Left ventricle myocardium superior (tissue), 1 donor: ENCODE data around the gene ZBTB38. TPM values are rescaled to one million over a fixed set of nuclear protein-coding genes. Genes with fewer than 3 reads are reported as not detected.

Source experiments
- ATAC-seq: fragments of 200-7000 bp; cut with Tn5 transposase; one replicate; pipeline ENCODE4 v1.9.1; 2020; ENCODE audit warnings: mild to moderate bottlenecking, moderate library complexity
- DNase-seq: peaks from one replicate; pipeline ENCODE4 v3.0.0-alpha.2; 2020
- intact Hi-C: fragments of 100-400 bp; cut with micrococcal nuclease; formaldehyde crosslinking; loops from one replicate; pipeline ENCODE4 v1.11.0; 2022
- total RNA-seq: library from RNA; stranded (reverse); fragmentation: NEBNext Ultra II Directional; extraction: Animal tissue kit (Norgen Biotek cat#: 25700); gene quantifications from one replicate; pipeline ENCODE4 v1.2.1, GENCODE V29; 2021
- donor health status: DM: no; HTN: yes; CAD: no; lungs with severe emphysema.

Gene ZBTB38
- total RNA-seq, 1 donor from 2014 or later: 105 TPM

DNA sequence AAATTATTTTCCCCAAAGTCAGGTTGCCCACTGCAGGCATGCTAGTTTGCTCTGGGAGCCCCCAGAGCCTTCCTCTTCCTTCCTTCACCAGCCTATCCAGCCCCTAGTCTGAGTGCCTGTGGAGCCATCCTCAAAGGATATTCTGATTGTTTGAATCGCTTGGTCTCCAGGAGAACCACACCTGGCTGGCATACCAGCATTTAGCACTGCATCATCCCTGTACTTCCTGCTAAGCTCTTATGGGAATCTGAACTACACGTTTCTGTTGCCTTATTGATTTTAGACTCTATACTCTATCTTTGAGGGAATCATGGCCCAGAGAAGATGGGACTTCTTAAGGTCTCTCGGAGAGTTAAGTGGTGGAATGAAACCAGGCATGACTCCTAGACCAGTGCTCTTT lies 26.3 kb downstream of the ZBTB38 start:
- DNase-seq: no peak
- no peak for ATAC-seq
- intact Hi-C loops: no loop called here

- intact Hi-C loops: no loop called here
- no peak for DNase-seq
- no peak for ATAC-seq
These were observed 26.8 kb downstream of the ZBTB38 start for GRCh38 chr3:141395005-141395589.

DNA sequence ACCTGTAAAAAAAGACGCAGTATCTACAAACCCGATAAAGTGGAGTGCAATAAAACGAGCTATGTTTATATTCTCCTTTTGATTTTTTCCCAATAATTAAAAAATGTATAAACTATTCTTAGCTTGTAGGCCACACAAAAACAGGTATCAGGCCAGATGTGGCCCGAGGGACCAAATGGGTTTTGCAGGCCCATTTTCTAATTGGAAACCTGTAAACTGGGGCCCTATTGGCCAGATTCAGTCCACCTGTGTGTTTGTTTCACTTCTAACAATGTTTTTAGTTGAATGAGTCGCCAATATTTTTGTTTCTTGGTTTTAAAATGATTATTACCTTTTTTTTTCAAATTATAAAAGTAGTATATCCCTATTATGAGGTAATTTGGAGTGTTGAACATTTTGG lies 29.7 kb downstream of the ZBTB38 start:
- intact Hi-C loops: no loop called here
- ATAC-seq: no peak

DNA sequence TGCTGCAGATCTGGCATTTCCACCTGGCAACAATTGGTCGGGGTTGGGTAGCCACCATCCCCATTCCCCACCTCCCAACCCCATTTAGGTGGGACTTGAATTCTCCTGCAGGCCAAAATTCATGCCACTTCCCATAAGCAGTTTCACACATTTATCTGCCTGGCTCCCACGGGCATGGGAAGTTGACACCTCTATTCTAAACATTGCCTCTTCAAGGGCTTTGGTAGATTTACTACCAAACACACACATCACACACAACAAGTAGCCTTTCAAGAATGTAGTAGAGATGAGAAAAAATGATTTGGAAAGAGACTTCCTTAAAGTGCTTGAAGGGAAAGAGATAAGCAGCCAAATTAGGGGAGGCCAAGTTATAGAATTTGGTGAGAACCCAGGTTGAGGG lies 30.9 kb downstream of the ZBTB38 start:
- intact Hi-C loops: no loop called here
- no peak for ATAC-seq
- no peak for DNase-seq

More for the DNA sequence above, 29.7 kb downstream of the ZBTB38 start:
- DNase-seq: no peak

DNA sequence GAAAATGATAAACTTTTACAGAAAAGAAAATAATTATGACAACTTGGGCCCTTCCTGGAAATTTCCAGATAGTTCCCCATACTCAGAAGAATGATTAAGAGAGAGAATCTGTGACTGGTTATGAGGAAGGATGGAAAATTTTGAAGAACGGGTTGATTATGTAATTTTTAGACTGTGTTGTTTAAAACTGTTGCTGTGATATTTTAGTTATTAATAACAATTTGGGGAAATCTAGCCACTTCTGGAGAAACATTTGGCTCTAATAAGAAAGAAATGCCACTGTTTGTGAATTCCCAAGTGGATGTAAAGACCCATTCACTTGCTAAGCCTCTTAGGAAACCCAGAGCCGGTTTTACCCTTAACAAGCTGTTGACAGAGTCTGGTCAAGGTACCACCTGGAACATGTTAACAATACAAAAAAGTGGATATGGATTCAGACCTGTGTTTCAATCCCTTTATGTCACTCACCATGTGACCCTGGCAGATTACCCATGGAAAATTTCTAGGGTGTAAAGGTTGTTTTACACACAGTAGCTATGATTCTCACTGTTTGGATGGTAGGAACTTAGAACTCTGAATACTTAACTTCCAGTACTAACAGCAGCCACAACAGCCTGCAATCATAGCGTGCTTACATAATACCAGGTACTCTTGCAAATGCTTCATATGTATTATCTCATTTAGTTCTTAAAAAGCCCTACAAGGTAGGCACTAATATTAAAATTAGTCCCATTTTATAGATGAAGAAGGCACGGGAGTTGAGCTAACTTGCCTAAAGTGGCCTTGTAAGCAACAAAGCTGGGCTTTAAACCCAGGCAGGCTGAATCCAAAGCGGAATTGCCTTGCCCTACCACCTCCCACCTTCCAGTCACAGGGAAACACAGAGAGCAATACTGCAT lies 32.0 kb downstream of the ZBTB38 start:
- no peak for DNase-seq
- intact Hi-C loops: loop anchor here (2.0 kb wide), 1 partner anchor 38 kb away; no protein-coding TSS in a partner anchor
- ATAC-seq: no peak

DNA sequence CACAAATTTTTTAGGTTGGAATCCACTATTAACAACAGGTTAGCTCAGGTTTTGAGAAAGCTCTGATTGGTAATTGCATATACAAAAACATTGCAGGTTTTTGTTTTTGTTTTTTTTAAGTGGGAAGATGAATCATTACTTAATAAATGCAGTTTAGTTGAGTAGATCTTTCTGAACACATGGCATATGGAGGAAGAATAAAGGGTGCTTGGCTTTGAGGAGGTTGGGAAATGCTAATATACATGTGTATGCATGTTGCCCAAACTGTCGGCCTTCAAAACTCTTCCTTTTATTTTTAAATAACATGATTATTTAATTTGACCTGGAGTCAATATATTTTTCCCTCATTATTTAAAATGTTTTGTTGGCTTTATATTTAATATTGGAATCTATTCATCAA lies 32.8 kb downstream of the ZBTB38 start:
- intact Hi-C loops: loop anchor here (2.0 kb wide), 1 partner anchor 38 kb away; no protein-coding TSS in a partner anchor
- ATAC-seq: no peak
- DNase-seq: no peak

DNA sequence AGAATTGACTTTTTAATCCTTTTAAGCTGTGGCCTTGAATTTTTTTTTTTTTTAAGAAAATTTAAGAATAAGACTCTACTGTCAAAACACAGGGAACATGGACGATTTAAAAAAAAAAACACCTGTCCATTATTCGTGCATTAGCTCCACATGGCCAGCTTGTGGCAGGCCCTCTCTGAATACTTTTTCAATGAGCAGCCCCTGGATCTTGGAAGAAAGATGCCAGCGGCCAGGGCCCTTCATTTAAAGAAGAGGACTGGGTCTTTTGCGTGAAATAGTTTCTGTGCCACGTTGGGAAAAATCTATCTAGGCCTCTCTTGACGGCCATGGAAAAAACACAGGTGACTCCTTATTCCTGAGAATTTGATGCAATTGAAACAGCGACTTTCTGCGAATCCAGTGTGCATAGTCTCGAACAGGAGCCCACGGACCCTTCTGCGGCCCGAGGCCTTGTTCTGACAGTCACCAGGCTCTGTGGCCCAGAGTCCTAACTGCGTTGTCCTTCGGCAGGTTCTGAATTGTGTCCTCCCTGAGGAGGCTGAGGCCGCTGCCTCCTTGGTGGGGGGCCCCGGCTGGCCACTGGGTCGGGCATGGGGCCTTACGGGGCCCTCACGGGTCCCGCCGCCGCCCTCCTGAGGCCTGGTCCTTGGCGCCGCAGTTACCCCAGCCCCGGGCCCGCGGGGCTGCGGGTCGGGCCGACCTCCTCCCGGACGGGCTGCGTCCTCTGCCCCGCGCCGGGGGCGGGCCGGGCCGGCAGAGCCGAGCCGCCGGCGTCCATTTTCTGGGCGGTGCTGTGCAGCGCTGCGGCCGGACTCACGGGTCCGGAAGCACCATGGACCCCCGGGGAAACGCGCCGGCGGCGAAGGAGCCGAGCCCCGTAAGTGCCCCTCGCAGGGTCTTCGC lies 33.5 kb downstream of the ZBTB38 start:
- peak; percentile 74 for ATAC-seq

DNA sequence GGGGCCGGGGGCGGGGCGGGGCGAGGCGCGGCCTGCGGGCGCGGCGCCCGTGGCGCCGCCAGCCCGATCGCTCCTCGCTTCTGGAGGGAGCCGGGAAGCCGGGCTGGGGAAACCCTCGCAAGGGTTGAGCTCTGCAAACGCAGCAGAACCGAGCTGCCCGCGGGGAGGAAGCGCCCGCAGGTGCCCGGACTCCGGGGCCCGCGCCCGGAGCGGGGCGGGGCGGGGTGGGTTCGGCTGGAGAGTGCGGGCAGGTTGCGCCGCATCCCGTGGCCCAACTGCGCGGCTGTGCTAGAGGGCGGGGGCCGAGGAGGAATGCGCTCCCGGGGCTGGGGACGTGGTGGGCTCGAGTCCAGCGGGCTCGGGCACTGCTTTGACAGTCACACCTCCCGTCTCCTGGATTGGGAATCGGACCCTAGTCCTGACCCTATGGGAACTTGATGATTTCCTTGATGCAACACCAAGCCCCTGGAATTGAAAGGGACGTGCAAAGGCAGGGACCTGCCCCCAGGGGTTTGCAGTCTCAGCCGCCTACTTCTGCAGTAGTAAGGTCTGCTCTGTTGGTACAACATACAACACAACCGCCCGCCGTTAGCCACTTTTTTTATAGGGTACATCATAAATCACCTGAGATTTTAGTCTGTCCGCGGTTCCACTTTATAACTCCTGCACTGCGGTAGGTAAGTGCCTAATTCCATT lies 34.3 kb downstream of the ZBTB38 start:
- intact Hi-C loops: no loop called here
- DNase-seq: peak; percentile 90

More for the DNA sequence above, 33.5 kb downstream of the ZBTB38 start:
- intact Hi-C loops: loop anchor here (2.0 kb wide), 1 partner anchor 37 kb away; no protein-coding TSS in a partner anchor
- DNase-seq: peak; percentile 79

GRCh38 chr3:141403576-141403975 lies 35.3 kb downstream of the ZBTB38 start:
- ATAC-seq: no peak
- intact Hi-C loops: no loop called here

More for the DNA sequence above, 34.3 kb downstream of the ZBTB38 start:
- ATAC-seq: peak; percentile 82

DNA sequence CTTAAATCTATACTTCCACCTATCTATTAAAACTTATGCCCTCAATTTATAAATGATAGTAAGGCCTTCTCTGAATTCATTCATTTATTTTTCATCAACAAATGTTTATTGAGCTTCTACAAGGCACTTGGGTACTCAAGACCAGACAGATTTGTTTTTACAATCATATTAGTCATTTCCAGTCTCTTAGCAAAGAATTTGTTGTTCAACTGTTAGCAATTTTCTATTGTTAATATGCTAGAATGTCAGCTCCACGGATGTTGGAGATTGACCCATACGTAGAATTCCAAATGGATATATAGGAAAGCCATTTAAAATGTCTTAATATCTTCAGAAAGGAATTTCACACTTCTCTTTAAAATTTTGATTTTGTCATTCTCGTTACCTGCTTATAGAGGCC lies 36.7 kb downstream of the ZBTB38 start:
- ATAC-seq: no peak
- intact Hi-C loops: no loop called here
- DNase-seq: no peak

More at GRCh38 chr3:141403576-141403975, 35.3 kb downstream of the ZBTB38 start:
- no peak for DNase-seq

- ATAC-seq (no peak), DNase-seq (no peak)
- intact Hi-C loops: no loop called here
These were observed 37.3 kb downstream of the ZBTB38 start for GRCh38 chr3:141405591-141405990.

- intact Hi-C loops: no loop called here
- ATAC-seq (no peak), DNase-seq (no peak)
These were observed 38.0 kb downstream of the ZBTB38 start for GRCh38 chr3:141406265-141406664.

DNA sequence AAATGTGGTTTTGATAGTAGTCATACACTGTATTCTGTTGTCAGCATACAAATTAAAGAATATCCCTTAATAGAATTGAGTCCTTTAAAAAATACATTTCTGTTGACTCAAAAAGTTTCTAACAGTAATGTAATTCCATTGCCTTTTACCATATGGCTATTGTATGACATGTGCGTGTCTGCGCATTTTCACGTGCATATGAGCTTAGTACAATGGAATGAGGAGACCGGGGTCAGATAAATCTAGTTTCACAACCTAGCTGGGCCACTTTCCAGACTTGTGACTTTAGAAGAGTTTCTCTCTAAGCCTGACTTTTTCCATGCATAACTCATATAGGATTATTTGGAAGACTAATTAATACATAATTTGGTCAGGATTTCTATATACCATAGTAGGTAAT lies 38.7 kb downstream of the ZBTB38 start:
- intact Hi-C loops: no loop called here
- no peak for DNase-seq

GRCh38 chr3:141407825-141408224 lies 39.5 kb downstream of the ZBTB38 start:
- no peak for DNase-seq
- ATAC-seq: no peak
- intact Hi-C loops: no loop called here

More for the DNA sequence above, 38.7 kb downstream of the ZBTB38 start:
- peak; percentile 37 for ATAC-seq

DNA sequence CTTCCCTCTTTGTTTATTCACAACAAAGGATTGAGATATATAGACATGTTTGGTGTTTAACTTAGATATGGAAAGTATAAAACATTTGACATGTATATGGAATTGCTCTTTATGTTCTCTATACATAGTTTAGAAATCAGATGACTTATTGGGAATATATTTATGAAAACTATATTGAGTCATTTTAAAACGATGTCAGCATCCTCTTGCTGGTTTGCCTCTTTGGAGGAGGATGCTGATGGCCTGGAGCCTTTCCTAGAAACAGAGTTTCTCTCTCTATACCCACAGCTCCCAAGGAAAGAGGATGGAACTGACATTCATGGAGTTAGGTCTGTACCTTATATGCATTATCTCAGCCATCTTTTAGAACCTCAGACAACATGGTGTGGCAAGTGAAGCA lies 40.3 kb downstream of the ZBTB38 start:
- ATAC-seq (no peak), DNase-seq (no peak)
- intact Hi-C loops: no loop called here

- DNase-seq (no peak), ATAC-seq (no peak)
- intact Hi-C loops: no loop called here
These were observed 41.6 kb downstream of the ZBTB38 start for GRCh38 chr3:141409940-141410241.

DNA sequence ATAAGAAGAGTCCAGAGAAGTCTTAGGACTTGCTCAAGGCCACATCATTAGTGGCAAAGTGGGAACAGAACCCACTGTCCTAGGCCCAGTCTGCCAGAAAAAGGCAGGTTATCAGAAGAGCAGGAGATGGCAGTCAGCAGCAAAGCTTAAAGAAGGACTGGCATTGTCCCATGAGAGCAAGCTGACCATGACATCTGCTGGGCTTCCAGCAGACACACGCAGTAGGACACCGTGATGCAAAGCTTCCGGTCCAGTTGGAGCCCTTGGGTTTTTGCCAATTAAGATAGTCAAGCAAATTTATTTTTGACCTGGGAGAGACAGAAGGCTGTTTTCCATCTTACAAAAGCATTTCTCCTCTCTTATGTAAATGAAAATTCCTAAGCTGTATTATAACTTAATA lies 42.1 kb downstream of the ZBTB38 start:
- peak; percentile 67 for DNase-seq
- intact Hi-C loops: no loop called here
- peak; percentile 76 for ATAC-seq

GRCh38 chr3:141410846-141411245 lies 42.5 kb downstream of the ZBTB38 start:
- peak; percentile 1 for ATAC-seq
- intact Hi-C loops: no loop called here
- no peak for DNase-seq

- DNase-seq (no peak), ATAC-seq (peak; percentile 6)
- intact Hi-C loops: no loop called here
These were observed 43.0 kb downstream of the ZBTB38 start for GRCh38 chr3:141411251-141411771.
